GM21825 (cell line): ENCODE results near the gene MOV10L1.
"Not testable (repeated sequence)": the region's sequence is repeated elsewhere in the genome, so short reads cannot be mapped to it uniquely, and the experiment has no call there.

Source experiments
- ATAC-seq: cut with Tn5 transposase; IDR thresholded peaks from one replicate; pipeline ENCODE4 v1.9.1; 2021; ENCODE audit warnings: mild to moderate bottlenecking, moderate library complexity; ENCODE audit not compliant: unreplicated experiment

MOV10L1 gene

DNA sequence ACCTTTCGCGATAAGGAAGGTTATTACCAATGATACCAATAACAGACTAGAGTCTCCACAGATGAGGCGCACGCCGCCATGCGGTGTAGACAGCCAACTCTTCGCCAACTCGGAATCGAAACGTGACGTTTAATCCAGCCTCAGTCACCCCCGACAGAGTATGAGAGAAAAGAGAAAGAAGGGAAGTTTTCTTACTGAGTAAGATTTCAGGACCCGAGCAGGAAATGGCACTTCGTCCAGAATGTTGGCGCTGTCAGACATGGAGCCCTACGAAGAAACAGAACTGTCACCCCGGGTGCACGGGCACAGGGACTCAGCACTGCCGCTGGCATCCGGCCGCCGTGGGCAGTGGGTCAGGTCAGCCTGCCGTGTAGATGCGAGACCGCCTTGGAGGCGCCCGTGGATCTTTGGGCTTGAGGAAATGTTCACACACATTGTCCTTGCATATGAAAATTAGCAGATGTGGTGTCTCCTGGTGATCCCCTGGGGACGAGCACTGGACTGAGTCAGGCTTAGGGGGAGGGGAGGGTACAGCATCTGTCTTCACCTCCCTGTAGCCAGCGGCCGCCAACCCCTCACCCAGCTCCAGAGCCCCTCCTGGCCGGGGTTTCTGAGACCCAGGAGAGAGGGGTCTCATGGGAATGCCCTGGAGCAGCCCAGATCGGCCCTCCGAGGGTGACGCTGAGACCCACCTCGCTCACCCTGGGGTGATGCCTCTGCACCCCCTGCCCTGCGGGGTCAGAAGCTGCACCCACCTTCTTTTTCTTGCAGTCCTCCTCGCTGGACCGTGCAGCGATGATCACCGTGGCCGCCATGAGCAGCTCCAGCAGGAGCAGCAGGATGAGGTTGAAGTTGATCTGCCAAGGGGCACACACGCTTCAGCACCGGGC is 12.9 kb upstream of the MOV10L1 start:
- no peak for ATAC-seq

DNA sequence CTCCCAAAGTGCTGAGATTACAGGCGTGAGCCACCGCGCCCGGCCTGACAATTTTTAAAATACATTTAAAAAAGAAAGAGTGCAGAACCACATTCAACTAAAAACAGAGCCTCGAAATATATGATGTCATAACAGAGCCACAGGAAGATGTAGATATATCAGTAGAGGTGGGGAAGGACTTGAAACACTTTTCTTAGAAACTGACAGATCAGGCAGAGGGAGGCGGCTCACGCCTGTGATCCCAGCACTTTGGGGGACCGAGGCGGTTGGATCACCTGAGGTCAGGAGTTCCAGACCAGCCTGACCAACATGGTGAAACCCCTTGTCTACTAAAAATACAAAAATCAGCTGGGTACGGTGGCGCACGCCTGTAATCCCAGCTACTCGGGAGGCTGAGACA is 11.6 kb upstream of the MOV10L1 start:
- ATAC-seq: no peak

DNA sequence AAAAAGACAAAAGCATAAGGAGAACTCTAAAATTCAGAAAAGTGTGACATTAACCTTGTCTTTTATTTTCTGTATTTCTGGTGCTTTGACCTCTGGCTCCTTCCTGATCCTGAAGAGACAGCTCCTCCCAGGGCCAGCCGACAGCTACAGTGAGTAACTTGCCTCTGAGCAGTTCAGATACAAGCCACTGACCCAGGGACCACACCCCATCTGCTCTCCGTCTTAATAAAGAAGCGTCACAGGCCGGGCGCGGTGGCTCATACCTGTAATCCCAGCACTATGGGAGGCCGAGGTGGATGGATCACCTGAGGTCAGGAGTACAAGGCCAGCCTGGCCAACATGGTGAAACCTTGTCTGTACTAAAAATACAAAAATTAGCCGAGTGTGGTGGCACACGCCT is 11.0 kb upstream of the MOV10L1 start:
- ATAC-seq: no peak

DNA sequence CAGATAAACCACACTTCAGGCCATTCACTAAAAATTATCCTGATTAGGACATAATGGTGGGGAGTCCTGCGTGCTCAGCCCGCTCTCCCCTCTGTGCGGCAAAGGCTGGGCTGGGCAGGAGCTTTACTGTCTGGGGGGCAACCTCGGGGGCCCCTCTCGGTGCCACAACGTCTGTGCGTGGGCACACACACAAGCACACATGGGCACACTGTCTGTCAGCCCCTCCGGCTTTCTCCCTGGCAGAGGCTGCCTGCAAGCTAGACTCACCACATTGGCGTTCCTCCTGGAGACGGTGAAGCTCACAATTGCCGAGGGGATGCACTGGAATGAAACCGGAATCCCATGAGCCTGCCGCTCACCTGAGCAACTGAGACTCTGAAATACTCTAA is 9.7 kb upstream of the MOV10L1 start:
- ATAC-seq: no peak

DNA sequence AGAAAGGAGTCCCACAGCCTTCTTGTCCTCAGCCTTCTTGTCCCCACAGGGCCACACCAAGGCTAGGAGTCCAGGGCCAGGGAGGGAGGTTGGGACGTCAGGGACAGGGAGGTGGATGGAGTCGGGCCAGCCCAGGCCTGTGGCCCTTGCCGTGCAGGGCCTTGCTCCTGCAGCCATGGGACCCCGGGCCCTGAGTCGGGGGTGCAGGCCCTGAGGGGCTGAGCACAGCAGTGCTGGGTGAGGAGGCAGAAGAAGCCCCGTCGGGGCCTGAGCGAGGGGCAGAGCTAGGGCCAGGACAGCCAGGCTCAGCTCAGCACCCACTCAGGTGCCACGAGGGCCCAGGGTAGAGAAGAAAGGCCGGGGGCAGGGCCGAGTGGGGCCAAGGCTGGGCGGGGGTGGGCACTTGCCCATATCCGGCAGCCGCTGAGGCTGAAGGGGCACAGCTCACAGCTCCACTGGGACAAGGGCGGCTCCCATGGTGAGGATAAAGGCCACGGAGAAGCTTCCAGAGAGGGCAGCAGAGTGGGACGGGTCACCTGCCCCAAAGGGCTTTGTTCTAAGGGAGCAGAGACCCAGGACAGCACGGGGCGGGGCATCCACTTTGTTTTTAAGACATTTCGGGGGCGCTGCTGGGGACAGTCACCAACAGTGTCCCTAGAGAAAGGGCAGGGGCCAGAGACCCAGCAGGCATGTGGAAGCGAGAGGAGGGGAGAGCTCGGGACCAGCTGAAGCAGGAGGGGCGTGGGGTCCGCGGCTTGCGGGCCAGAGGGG is 8.2 kb upstream of the MOV10L1 start:
- no peak for ATAC-seq

DNA sequence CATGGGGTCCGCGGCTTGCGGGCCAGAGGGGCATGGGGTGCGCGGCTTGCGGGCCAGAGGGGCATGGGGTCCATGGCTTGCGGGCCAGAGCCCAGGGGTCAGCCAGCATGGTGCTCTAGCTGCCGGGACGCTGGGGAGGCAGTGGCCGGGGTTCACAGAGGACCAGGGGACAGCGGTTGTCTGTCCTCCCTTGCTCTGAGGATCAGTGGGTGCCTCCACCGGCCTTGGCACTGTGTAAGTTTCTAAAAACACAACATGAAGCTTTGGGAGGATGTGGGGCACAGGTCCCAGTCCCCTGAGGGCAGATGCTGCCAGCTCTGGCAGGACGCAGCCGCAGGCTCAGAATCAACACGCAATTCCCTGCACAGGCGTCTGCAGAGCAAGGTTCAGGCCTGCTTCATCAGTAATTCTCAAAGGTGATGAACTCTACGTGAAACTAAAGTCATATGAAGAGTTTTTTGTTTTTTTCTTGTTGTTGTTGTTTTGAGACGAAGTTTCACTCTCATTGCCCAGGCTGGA is 7.5 kb upstream of the MOV10L1 start:
- no peak for ATAC-seq

DNA sequence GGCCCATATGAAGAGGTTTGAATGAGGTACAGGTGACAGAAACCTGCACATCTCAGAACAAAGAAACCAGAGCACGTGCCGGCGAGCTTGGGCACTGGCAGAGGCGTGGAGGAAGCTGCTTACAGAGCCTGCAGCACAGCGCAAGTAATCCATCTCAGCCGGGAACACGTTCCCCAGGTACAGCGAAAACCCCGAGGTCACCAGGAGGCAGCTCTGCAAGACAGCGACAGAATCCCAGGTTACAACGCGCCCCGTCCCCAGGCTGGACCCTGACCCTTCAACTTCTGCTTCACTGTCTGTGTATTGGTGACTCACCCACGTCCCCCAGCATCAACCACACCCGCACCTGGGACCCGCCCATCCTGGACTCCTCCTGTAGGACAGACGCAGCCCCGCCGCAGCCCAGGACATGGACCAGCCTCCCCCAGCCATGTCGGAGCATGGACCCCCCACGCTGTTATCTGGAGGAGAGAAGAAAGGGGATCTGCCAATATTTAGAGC is 6.8 kb upstream of the MOV10L1 start:
- ATAC-seq: no peak

DNA sequence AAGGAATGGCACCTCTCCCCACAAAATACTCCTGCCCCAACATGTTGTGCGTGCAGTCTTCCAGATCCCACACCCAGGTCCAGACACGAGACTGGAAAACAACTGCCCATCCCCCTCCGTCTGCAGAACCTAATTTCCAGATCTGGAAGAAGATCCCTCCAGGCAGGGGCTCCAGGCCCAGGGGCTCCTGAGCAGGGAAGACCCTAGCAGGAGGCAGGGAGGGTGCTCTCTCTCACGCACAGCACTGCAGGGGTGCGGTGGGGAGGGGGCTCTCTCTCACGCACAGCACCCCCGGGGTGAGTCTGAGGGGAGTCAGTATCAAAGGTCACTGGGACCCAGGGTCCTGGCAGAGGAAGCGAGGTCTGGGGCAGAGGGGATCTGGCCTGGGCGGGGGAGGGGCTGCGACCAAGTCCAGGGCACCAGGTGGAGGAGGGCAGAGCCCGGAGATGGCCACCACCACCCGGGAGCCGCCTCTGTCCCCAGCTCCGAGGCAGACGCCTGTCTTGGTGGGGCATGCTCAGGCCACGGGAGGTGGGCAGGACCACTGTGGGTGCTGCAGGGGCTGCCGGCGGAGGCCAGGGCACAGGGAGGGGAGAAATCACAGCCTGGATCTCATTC is 6.2 kb upstream of the MOV10L1 start:
- no peak for ATAC-seq

DNA sequence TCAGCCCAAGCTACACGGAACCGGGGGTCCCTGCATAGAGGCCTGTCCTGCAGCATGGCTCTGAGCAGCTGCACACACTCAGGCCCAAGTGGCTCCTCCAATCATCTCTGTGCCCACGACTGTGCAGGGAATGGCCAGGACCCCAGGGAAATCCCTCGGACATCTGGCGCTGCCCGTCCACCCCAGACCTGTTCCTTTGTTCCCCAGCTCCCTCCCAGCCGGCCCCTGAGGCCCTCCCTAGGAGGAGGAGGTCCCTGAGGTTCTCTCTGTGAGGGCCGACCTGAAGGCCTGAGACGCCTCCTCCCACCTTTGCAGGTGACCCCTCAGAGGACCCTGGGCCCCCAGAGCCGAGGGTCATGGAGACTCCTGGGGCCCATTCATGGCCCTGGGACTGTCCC is 5.7 kb upstream of the MOV10L1 start:
- no peak for ATAC-seq

DNA sequence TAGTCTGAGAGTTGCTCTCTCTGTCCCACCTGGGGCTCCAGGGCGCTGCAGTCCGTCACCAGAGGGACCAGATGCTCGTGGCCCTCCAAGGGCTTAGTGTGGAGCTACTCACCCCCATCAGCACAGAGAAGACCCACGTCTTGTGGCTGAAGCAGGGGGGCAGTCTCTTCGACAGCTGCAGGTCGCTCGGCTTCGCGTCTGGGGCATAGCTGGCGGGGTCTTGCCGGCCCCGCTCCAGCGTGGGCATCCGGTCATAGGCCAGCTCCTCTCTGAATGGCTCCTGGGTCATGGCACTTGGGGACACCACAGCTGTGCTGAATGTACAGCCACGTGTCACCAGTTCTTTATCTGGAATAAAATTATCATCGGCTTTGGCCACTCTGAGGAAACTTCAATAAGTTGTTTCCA is 5.2 kb upstream of the MOV10L1 start:
- no peak for ATAC-seq

DNA sequence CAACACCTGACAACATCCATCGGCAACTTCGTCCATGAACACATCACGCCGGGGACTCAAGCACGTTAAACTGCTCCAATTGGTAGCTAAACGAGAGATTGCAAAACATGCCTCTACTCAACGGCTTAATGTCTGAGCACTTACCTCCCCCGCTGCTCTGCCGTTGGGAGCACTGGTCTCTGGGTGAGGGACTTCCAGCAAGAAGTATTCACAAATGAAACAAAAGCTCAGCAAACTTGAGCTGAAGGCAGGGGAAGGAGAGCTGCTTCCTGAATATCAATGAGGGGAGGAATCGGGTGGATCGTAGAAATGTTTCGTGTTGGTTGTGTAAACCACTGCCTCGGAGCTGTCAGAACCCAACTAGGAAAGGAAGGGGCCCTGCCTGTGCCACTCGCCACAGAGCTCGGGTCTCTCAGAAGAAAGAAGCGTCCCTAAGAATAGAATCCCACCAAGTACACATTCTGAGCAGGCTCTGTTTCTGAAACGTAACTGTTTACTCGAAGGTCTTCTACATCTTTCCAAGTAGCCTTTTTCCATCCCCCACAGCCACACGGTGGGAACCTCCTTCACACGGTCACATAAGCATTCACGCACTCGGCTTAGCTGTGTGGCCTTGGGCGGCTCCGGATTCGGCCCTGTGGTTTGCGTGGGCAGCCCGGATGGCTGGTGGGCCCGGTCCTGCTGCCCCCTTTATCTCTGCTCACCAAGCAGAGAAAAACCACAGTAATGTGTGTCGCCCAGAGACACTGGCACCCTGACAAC is 4.4 kb upstream of the MOV10L1 start, which contains the start of gene MLC1:
Gene MLC1 (minus strand): TSS at position 216 of the 762 bp plus-strand sequence. CDS start 524 bp downstream, outside the sequence.
- ATAC-seq: no peak

DNA sequence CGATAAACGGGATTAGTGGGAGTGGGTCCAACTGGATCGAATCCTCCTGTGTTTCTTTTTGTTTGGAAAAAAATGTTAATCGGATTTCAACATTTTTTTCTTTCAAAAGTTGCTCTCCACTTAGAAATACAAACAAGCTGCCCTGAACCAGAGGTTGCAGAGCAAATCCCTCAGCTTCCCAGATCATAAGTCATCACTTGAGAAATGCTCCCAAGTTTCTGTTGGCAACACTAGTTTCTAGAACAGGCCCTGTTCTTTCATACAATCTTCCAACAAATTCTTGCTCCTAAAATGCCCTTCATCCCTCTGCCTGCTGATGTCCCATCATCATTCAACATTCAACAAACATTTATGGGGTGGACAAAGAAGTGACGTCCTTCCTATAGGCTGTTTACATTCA is 3.3 kb upstream of the MOV10L1 start:
- ATAC-seq: no peak

DNA sequence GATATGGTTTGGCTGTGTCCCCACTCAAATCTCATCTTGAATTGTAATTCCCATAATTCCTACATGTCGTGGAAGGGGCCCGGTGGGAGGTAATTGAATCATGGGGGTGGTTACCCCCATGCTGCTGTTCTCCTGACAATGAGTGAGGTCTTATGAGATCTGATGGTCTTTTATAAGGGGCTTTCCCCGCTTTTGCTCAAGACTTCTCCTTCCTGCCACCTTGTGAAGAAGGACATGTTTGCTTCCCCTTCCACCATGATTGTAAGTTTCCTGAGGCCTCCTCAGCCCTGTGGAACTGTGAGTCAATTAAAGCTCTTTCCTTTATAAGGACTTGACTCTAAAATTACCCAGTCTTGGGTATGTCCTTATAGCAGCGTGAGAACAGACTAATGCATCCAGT is 2.8 kb upstream of the MOV10L1 start:
- ATAC-seq: not testable (repeated sequence)

DNA sequence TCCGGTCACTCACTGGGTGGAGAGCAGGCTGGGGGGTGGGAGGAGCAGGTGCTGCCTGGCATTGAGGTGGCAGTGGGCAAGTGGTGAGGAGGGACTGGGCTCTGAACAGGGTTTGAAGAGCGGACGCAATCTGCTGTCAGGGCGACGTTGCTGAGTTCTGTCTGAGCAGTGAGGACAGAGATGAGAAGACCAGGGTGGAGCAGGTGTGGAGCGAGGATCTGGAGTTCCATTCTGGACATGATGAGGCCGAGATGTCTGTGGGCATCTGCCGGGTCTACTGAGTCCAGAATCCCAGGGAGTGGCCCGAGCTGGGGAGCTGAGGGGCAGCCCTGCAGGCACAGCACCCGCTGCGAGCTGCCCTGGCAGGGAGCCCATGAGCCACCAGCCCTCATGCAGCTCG is 2.2 kb upstream of the MOV10L1 start:
- ATAC-seq: no peak

DNA sequence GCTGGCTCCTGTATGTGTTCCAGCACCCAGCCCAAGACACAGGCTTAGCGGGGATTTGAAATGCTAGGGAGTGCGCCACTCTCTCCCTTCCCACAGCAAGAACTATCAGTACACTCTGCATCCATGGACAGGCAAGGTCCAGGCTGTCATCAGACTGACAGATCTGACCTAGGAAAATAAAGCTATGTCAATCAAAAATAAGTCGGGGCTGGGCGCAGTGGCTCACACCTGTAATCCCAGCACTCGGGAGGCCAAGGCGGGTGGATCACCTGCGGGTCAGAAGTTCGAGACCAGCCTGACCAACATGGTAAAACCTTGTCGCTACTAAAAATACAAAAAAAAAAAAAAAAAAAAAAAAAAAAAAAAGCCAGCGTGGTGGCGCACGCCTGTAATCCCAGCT is 1.7 kb upstream of the MOV10L1 start:
- ATAC-seq: no peak

DNA sequence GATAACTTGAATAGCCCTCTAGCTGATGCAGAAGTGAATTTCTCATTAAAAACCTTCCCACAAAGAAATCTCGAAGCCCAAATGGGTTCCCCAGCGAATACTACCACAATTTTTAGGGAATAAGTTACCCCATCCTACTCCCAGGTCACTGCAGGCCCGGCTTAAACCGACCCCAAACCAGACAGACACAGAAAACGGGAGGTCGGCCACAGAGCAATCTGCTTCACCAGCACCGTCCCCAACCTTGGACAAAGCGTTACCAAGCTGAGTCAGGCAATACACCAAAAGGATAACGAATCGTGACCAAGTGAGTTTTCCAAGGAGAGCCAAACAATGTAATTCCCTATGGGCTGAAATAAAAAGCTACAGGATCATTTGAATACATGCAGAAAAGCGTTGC is 575 bp upstream of the MOV10L1 start:
- no peak for ATAC-seq

DNA sequence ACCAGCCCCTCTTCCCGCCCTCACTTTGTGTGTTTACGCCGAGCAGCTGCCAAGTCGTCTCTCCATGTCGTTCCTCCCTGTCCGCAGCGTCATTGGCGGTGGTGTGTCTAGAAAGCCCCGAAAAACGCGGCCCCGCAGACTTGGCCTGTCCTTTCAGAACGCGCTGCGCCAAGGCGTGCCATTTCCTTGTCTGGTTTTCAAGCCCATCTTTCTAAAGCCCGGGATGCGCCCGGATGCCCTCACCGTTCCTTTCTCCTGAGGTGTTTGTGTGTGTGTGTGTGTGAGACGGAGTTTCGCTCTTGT is 557 bp downstream of the MOV10L1 start:
- ATAC-seq: no peak

DNA sequence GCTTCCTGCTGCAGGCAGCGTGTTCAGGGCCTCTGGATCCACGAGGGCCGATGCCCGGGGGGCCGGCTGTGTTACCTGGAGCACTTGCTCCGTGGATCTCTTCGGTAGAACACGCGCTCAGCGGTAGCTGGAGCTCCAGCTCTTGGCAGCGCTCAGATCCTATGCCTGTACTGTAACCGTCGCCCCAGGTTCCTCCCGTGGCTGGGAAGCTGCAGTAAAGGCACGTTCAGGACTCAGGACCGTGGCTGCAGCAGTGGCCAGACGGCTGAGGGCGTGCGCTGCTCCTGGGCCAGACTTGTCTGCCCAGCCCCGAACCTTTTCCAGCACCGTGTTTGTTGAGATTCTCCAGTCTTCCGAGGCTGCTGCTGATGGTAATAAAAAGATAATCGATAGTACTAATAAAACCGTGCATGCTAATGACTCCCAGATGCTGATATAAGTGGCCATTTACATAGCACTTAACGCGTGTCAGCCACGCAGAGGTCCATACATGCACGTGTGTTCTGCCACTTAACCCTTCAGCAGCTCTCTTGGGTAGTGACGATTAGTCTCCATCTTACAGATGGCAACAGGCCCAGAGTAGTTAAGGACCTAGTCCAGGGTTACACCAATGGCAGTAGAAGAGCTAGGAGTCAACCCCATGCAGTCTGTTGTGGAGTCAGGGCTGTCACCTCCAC is 1.4 kb downstream of the MOV10L1 start:
- no peak for ATAC-seq

DNA sequence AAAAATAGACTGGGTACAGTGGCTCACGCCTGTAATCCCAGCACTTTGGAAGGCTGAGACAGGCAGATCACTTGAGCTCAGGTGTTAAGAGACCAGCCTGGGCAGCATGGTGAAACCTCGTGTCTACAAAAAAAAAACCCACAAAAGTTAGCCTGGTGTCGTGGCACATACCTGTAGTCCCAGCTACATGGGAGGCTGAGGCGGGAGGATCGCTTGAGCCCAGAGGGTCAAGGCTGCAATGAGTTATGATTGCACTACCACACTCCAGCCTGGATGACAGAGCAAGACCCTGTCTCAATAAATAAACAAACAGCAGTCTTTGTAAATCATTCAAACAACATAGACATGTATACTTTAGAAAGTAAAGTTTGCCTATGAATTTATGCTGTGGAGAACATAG is 2.5 kb downstream of the MOV10L1 start:
- no peak for ATAC-seq

DNA sequence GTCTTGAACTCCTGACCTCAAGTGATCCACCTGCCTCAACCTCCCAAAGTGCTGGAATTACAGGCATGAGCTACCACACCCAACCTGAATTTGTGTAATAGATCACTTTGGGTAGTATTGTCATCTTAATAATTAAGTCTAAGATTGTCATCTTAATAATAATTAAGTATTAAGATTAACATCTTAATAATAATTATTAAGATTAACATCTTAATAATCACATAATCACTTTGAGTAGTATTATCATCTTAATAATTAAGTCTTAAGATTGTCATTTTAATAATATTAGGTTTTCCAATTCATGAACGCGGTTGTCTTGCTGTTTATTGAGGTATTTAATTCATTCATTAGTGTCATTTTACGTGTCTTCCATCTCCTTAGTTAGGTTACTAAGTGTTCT is 8.2 kb downstream of the MOV10L1 start:
- no peak for ATAC-seq
